Thyroid gland (tissue), 4 donors: Measurements from ENCODE around the gene WRAP73.

ENCODE experiments used
- CTCF ChIP-seq, 6 experiments: fragments of 200-600 bp in 3 of 6; fragments of 450-650 bp in 3 of 6; sonication (generic) in 3 of 6; IDR thresholded peaks; one replicate each; pipeline ENCODE4 v1.5.1; 2016 to 2019; ENCODE audit warnings: antibody characterized with exemption in 6 of 6, mild to moderate bottlenecking in 2 of 6, inconsistent platforms in 1 of 6, moderate library complexity in 1 of 6
- POLR2A ChIP-seq, 2 donors: fragments of 450-650 bp; IDR thresholded peaks; one replicate each; pipeline ENCODE4 v1.6.1; 2017; ENCODE audit warnings: antibody characterized with exemption in 2 of 2, mild to moderate bottlenecking in 2 of 2, moderate library complexity in 1 of 2

DNA sequence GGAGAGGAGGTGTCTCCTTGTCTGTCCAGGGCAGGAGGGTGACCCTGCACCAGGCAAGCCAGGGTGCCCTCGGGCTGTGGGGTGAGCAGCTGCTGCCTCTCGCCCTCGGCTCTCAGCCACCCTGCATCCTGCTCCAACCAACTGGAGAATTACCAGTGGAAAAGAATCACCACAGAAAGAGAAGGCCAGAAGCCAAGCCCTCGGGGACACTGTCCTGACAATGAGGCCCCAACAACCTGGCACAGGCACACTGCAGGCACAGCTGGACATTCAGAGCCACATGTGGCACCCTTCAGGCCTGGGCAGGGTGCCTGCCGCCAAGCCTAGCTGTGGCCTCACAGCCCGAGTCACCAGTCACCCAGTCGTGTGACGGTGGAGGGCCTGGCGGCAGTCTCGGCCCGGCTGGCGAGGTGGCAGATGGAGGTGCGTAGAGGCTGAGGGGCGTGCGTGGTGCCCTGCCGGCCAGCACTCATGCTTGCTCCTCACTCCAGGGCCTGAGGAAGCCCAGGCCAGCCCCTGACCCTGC is 50.6 kb downstream of the WRAP73 start:
- no peak for TF ChIP-seq CTCF (IDR thresholded peaks at IDR 0.05)
- no peak for TF ChIP-seq POLR2A (IDR thresholded peaks at IDR 0.05)
